Measurements from ENCODE around the gene RNF31.

DNA sequence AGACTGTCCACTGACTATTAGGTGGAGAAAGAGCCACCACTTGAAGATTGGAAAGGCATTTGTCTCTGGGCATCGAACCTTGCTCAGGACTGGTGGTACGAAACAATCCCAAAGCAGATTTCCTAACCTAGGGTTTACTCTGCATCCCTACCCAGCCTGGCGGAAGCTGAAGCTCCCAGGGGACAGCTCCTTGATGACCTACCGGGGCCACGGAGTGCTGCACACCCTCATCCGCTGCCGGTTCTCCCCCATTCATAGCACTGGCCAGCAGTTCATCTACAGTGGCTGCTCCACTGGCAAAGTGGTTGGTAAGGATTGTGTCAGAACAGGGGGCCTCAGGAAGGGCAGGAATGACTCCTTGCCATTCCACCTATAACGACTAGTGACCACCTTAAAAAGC is 26.1 kb upstream of the RNF31 start:
- no peak for TF ChIP-seq CTCF (IDR thresholded peaks at IDR 0.05; ENCODE audit: poor library complexity, severe bottlenecking)
- TF ChIP-seq EZH2 (IDR thresholded peaks at IDR 0.05; ENCODE audit: borderline replicate concordance, insufficient read depth, low read length, poor library complexity, severe bottlenecking), result no peak
- TF ChIP-seq EP300 (conservative IDR thresholded peaks at IDR 0.05; ENCODE audit: poor library complexity, severe bottlenecking), result no peak
- no peak for TF ChIP-seq POLR2AphosphoS5 (IDR thresholded peaks at IDR 0.05)
- no peak for TF ChIP-seq MXI1 (conservative IDR thresholded peaks at IDR 0.05; ENCODE audit: poor library complexity, severe bottlenecking)
- TF ChIP-seq TAF1 (IDR thresholded peaks at IDR 0.05; ENCODE audit: low read depth), result no peak
- TF ChIP-seq SMC3 (conservative IDR thresholded peaks at IDR 0.05; ENCODE audit: poor library complexity), result no peak

Measured in neural cell (in vitro differentiated cells).